Mucosa of descending colon (tissue), 3 donors: ENCODE measurements around the gene SLC28A1. TPM values are rescaled to one million over a fixed set of nuclear protein-coding genes. Genes with fewer than 3 reads are reported as not detected.

Experiments
- ATAC-seq: fragments of 200-7000 bp; cut with Tn5 transposase; one replicate; pipeline ENCODE4 v1.9.1; 2020; ENCODE audit warnings: mild to moderate bottlenecking, moderate library complexity
- DNase-seq, 3 donors: peaks; one replicate each; pipeline ENCODE4 v3.0.0-alpha.2; 2020
- H3K36me3 ChIP-seq: fragments of 200-600 bp; one replicate; pipeline ENCODE4 v1.8.0; 2021; ENCODE audit warnings: low read depth, mild to moderate bottlenecking
- H3K4me1 ChIP-seq: fragments of 200-600 bp; one replicate; pipeline ENCODE4 v1.8.0; 2021; ENCODE audit warnings: low read depth, mild to moderate bottlenecking
- H3K4me3 ChIP-seq: fragments of 200-600 bp; one replicate; pipeline ENCODE4 v1.8.0; 2021; ENCODE audit warnings: mild to moderate bottlenecking
- H3K9me3 ChIP-seq: fragments of 200-600 bp; one replicate; pipeline ENCODE4 v1.8.0; 2021; ENCODE audit warnings: mild to moderate bottlenecking
- CTCF ChIP-seq: fragments of 200-600 bp; IDR thresholded peaks from one replicate; pipeline ENCODE4 v1.8.0; 2022; ENCODE audit warnings: antibody characterized with exemption, mild to moderate bottlenecking
- intact Hi-C, 2 donors: fragments of 100-400 bp; cut with DNase I in 1 of 2; cut with micrococcal nuclease in 1 of 2; formaldehyde crosslinking; loops; one replicate each; pipeline versions ENCODE4 v1.11.0 to v1.11.1; 2022; cut with DNase I, micrococcal nuclease
- long read RNA-seq, 2 donors: library from polyadenylated mRNA; unstranded; transcript quantifications; one replicate each; pipeline ENCODE4 v2.0.0, GENCODE V29; 2019 to 2021
- total RNA-seq, 3 donors: library from RNA; stranded (reverse); fragmentation: NEBNext Ultra II Directional in 2 of 3; extraction: Animal tissue kit (Norgen Biotek cat#: 25700) in 2 of 3; gene quantifications; one replicate each; pipeline versions ENCODE4 v1.2.1 to v1.2.4, GENCODE V29; 2021 to 2023
- donor health status: DM: no; HTN: no; CAD: no; lungs with moderate emphysema.
- donor health status: DM: no; HTN: no; CAD: no.
- donor health status: DM: no; HTN: yes; CAD: no.

Gene SLC28A1
- not detected for total RNA-seq
- long read RNA-seq, donor 1: 0 reads
- long read RNA-seq, donor 2: 0 reads

GRCh38 chr15:84883916-84884781 is at the start of gene SLC28A1:
Gene SLC28A1, plus strand, starts transcription at chr15:84884662. Its CDS starts 3,099 bp downstream, at chr15:84887761.
- H3K4me3 ChIP-seq: no peak within 1 kb of the TSS
- H3K9me3 ChIP-seq: no peaks in the 10 kb centered on the region
- DNase-seq: peak in 1 of 3 donors; percentile 13
- H3K4me1 ChIP-seq: no peaks in the 10 kb centered on the region
- intact Hi-C loops: no loop called here
- ATAC-seq: peak; percentile 28
- no peak for TF ChIP-seq CTCF
- H3K36me3 ChIP-seq: no peaks in the 10 kb centered on the region

- Histone ChIP-seq H3K4me1 (no peaks in the 10 kb centered on the region), H3K36me3 (no peaks in the 10 kb centered on the region), H3K4me3 (no peak overlapping the region), H3K9me3 (no peaks in the 10 kb centered on the region)
- TF ChIP-seq CTCF: no peak
- DNase-seq (no peak), ATAC-seq (no peak)
- intact Hi-C loops: no loop called here
Measured at GRCh38 chr15:84834969-84835368, 49.5 kb upstream of the SLC28A1 start.

GRCh38 chr15:84835661-84836337 is 48.7 kb upstream of the SLC28A1 start:
- no peak overlapping the region for H3K4me3 ChIP-seq
- ATAC-seq (no peak), DNase-seq (no peak)
- no peak for TF ChIP-seq CTCF
- H3K9me3 ChIP-seq: no peaks in the 10 kb centered on the region
- no peaks in the 10 kb centered on the region for H3K36me3 ChIP-seq
- intact Hi-C loops: no loop called here
- H3K4me1 ChIP-seq: peaks cover 5% of the 10 kb centered on the region

- TF ChIP-seq CTCF: no peak
- ATAC-seq (no peak), DNase-seq (no peak)
- no peaks in the 10 kb centered on the region for H3K9me3 ChIP-seq
- H3K4me1 ChIP-seq: peaks cover 8% of the 10 kb centered on the region
- H3K36me3 ChIP-seq: no peaks in the 10 kb centered on the region
- intact Hi-C loops: no loop called here
- H3K4me3 ChIP-seq: no peak overlapping the region
Measured at GRCh38 chr15:84836844-84837243, 47.6 kb upstream of the SLC28A1 start.

- TF ChIP-seq CTCF: no peak
- Histone ChIP-seq H3K4me3 (no peak overlapping the region), H3K4me1 (peaks cover 8% of the 10 kb centered on the region), H3K36me3 (no peaks in the 10 kb centered on the region), H3K9me3 (no peaks in the 10 kb centered on the region)
- DNase-seq (no peak), ATAC-seq (no peak)
- intact Hi-C loops: no loop called here
Measured at GRCh38 chr15:84839714-84840113, 44.7 kb upstream of the SLC28A1 start.
